Left ventricle myocardium inferior (tissue), 1 donor: Measurements from ENCODE around the gene BTRC. TPM values are rescaled to one million over a fixed set of nuclear protein-coding genes. Genes with fewer than 3 reads are reported as not detected.

Experiments used
- DNase-seq: peaks from one replicate; pipeline ENCODE4 v3.0.0-alpha.2; 2020
- H3K27ac ChIP-seq: fragments of 200-600 bp; replicated peaks from 2 replicates; pipeline ENCODE4 v1.8.0; 2021
- H3K27me3 ChIP-seq: fragments of 200-600 bp; 2 replicates; pipeline ENCODE4 v1.8.0; 2021; ENCODE audit warnings: low read depth
- H3K36me3 ChIP-seq: fragments of 200-600 bp; 2 replicates; pipeline ENCODE4 v1.8.0; 2021
- H3K4me1 ChIP-seq: fragments of 200-600 bp; 2 replicates; pipeline ENCODE4 v1.8.0; 2021
- H3K4me3 ChIP-seq: fragments of 200-600 bp; 2 replicates; pipeline ENCODE4 v1.8.0; 2021; ENCODE audit warnings: mild to moderate bottlenecking, moderate library complexity
- H3K9me3 ChIP-seq: fragments of 200-600 bp; replicated peaks from 2 replicates; pipeline ENCODE4 v1.8.0; 2021
- CTCF ChIP-seq: fragments of 200-600 bp; IDR thresholded peaks from 2 replicates; pipeline ENCODE4 v1.8.0; 2021; ENCODE audit warnings: antibody characterized with exemption, mild to moderate bottlenecking, borderline replicate concordance
- intact Hi-C: fragments of 100-400 bp; cut with micrococcal nuclease; formaldehyde crosslinking; loops from one replicate; pipeline ENCODE4 v1.11.0; 2022
- total RNA-seq: library from RNA; stranded (reverse); fragmentation: NEBNext Ultra II Directional; extraction: Animal tissue kit (Norgen Biotek cat#: 25700); gene quantifications from one replicate; pipeline ENCODE4 v1.2.1, GENCODE V29; 2021
- donor health status: DM: no; HTN: yes; CAD: no; lungs with severe emphysema.

The BTRC gene
- total RNA-seq, 1 donor from 2014 or later = 34.8 TPM

- no peak for TF ChIP-seq CTCF
- Histone ChIP-seq H3K27me3 (no peaks in the 10 kb centered on the region), H3K27ac (no peak overlapping the region), H3K4me3 (no peak overlapping the region), H3K4me1 (peaks cover 15% of the 10 kb centered on the region), H3K36me3 (peaks cover under 1% of the 10 kb centered on the region), H3K9me3 (no peaks in the 10 kb centered on the region)
- intact Hi-C loops = no loop called here
- no peak for DNase-seq
These were observed 132.0 kb downstream of the BTRC start for GRCh38 chr10:101485681-101486554.

DNA sequence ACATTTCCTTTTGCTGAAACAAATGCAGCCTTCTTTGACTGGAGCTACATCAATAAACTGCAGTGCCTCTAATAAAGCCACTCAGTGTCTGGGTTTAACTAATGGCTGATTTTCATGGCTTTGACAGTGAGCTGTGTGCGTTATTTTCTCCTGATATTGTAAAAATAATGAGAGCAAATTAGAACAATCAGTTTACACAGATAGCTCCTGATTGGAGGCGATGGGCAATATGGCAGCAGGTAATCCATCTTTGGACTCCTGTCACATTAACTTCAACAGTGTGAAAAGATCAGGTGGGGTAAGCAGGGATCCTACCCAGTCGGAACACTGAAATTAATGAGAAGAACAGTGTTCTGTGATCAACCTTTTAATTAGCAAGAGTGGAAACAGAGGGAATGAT, 133.4 kb downstream of the BTRC start:
- intact Hi-C loops = no loop called here

GRCh38 chr10:101489355-101489754, 135.4 kb downstream of the BTRC start:
- peaks cover 15% of the 10 kb centered on the region for H3K4me1 ChIP-seq
- H3K36me3 ChIP-seq = no peaks in the 10 kb centered on the region
- no peak for DNase-seq
- intact Hi-C loops = no loop called here
- H3K9me3 ChIP-seq = no peaks in the 10 kb centered on the region
- no peak overlapping the region for H3K4me3 ChIP-seq
- no peak for TF ChIP-seq CTCF
- no peak overlapping the region for H3K27ac ChIP-seq
- no peaks in the 10 kb centered on the region for H3K27me3 ChIP-seq

More for the DNA sequence above, 133.4 kb downstream of the BTRC start:
- Histone ChIP-seq H3K27ac (no peak overlapping the region), H3K4me3 (no peak overlapping the region), H3K9me3 (no peaks in the 10 kb centered on the region), H3K4me1 (peaks cover 15% of the 10 kb centered on the region), H3K27me3 (no peaks in the 10 kb centered on the region), H3K36me3 (no peaks in the 10 kb centered on the region)
- DNase-seq = no peak
- no peak for TF ChIP-seq CTCF

DNA sequence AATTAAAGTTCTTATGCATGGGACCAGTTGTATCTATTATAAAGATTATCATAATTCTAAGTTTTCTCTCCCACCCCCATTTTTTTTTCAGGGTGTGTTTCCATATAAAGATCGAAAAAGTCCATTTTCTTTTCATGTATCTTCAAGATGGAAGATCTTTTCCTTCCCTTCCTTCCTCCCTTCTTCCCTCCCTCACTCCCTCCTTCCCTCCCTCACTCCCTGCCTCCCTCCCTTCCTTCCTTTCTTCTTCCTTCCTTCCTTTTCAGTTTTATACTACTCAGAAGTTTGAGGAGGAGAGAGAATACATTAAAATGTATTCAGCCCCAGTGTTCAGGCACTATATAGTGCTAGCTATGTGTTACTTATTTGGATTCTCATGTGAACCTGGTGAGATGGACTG, 136.1 kb downstream of the BTRC start:
- no peak for DNase-seq
- Histone ChIP-seq H3K27ac (no peak overlapping the region), H3K27me3 (no peaks in the 10 kb centered on the region), H3K4me1 (peaks cover 15% of the 10 kb centered on the region), H3K9me3 (no peaks in the 10 kb centered on the region), H3K4me3 (no peak overlapping the region), H3K36me3 (no peaks in the 10 kb centered on the region)
- no peak for TF ChIP-seq CTCF
- intact Hi-C loops = no loop called here

DNA sequence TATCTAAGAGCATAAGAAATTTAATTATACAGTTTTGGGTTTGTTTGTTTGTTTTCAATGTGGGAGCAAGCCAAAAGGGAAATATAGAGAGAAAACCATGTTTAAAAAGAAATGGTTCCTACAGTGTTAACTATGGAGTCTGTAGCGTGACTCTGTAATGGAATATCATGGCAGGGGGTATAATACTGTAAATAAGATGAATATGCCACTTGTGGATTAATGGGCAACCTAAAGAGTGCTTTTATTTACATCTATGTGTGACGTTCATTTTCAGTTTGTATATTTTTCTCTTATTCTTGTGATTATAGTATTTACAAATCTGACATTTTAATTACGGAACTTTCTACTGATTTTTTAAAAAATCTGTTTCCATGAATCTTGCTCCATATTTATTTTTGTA, 138.2 kb downstream of the BTRC start:
- Histone ChIP-seq H3K4me3 (no peak overlapping the region), H3K9me3 (no peaks in the 10 kb centered on the region), H3K27me3 (no peaks in the 10 kb centered on the region), H3K4me1 (peaks cover 15% of the 10 kb centered on the region), H3K36me3 (no peaks in the 10 kb centered on the region), H3K27ac (no peak overlapping the region)
- no peak for TF ChIP-seq CTCF
- intact Hi-C loops = no loop called here
- DNase-seq = no peak
